Measurements from ENCODE around the gene CTNND2. TPM values are rescaled to one million over a fixed set of nuclear protein-coding genes. Genes with fewer than 3 reads are reported as not detected.

The CTNND2 gene
- total RNA-seq, 1 experiment from 2014 or later, result 7.0 TPM

- Histone ChIP-seq H3K14ac (ENCODE audit: insufficient read depth, low read length) (no peak overlapping the region), H2BK12ac (ENCODE audit: insufficient read length, low read depth, low read length) (no peak overlapping the region), H4K20me1 (ENCODE audit: control insufficient read depth, insufficient read depth, insufficient read length) (no peaks in the 10 kb centered on the region), H3K4ac (ENCODE audit: low read depth, low read length) (no peak overlapping the region), H2AK5ac (ENCODE audit: insufficient read length, low read length) (no peak overlapping the region), H2BK5ac (ENCODE audit: insufficient read length, low read length) (no peak overlapping the region), H2BK20ac (ENCODE audit: low read depth, low read length, poor library complexity, severe bottlenecking) (no peak overlapping the region), H3K27ac (ENCODE audit: insufficient read length, low read depth, low read length) (no peak overlapping the region), H4K5ac (ENCODE audit: insufficient read length, low read depth, low read length) (no peak overlapping the region), H4K91ac (ENCODE audit: insufficient read length, low read depth, low read length) (no peak overlapping the region), H3K27me3 (ENCODE audit: insufficient read depth, low read length) (no peaks in the 10 kb centered on the region), H3K23me2 (ENCODE audit: insufficient read length, low read depth, low read length, poor library complexity, severe bottlenecking) (no peaks in the 10 kb centered on the region), H3K18ac (ENCODE audit: insufficient read length, low read depth, low read length) (no peak overlapping the region), H3K23ac (ENCODE audit: insufficient read length, low read depth, low read length) (no peak overlapping the region), H3K56ac (ENCODE audit: insufficient read length, low read depth, low read length) (no peak overlapping the region), H2AFZ (ENCODE audit: low read length) (no peak overlapping the region), H2BK15ac (ENCODE audit: low read depth, low read length) (no peak overlapping the region), H3K9ac (ENCODE audit: extremely low read depth, insufficient read length, low read length) (no peak overlapping the region), H3K9me3 (ENCODE audit: control insufficient read depth, low read depth, low read length) (no peaks in the 10 kb centered on the region), H4K8ac (replicated peaks; ENCODE audit: insufficient read length, low read depth, low read length) (no peak overlapping the region), H3K4me2 (ENCODE audit: insufficient read depth, insufficient read length, low read length) (no peak overlapping the region), H3T11ph (ENCODE audit: low read length) (no peak overlapping the region), H3K79me2 (ENCODE audit: insufficient read depth, low read length) (no peaks in the 10 kb centered on the region), H3K4me1 (ENCODE audit: insufficient read depth, low read length) (no peaks in the 10 kb centered on the region; the same call in 1 of the 2 replicates), H2BK120ac (ENCODE audit: low read depth, low read length, poor library complexity, severe bottlenecking) (no peak overlapping the region), H3K79me1 (ENCODE audit: insufficient read depth, low read depth, low read length, poor library complexity, severe bottlenecking) (no peaks in the 10 kb centered on the region)
- Mint-ChIP-seq H3K36me3 (ENCODE audit: insufficient read depth in 1 of 3, low read depth in 3 of 3) (peaks cover 0 to 3% (median 0%) of the 10 kb centered on the region in 3 experiments; a peak in 1 of 7 replicates), H3K4me3 (no peak overlapping the region), H3K27ac (no peak overlapping the region; a peak in 2 of 7 replicates), H3K9me3 (no peaks in the 10 kb centered on the region), H3K4me1 (peaks cover 2 to 4% of the 10 kb centered on the region in 2 experiments; a peak in 2 of 4 replicates), H3K27me3 (ENCODE audit: low read depth) (peaks cover 11% of the 10 kb centered on the region)
- WGBS (ENCODE audit: extremely low coverage, insufficient read length, low lambda C conversion rate), result no CpG with 5 or more reads among the region's 12 CpGs
- TF ChIP-seq CTCF (conservative IDR thresholded peaks at IDR 0.05), result peak; percentile 75
- peak; percentile 46 for DNase-seq
Measured at GRCh38 chr5:11075035-11075805, 829.0 kb downstream of the CTNND2 start.
